AG04450 (cell line): ENCODE measurements around the gene TTLL6. TPM values are rescaled to one million over a fixed set of nuclear protein-coding genes. Genes with fewer than 3 reads are reported as not detected.

Source experiments
- CTCF ChIA-PET: fragments of 300-600, 350-600 bp; formaldehyde crosslinking; extraction: SDS; loops from one replicate; lab custom pipeline; 2022; ENCODE audit warnings: antibody characterized with exemption, inconsistent platforms; lab: Charles Lee
- POLR2A ChIA-PET: fragments of 350-600 bp; formaldehyde crosslinking; extraction: SDS; loops from one replicate; lab custom pipeline; 2021; ENCODE audit warnings: antibody characterized with exemption, inconsistent platforms; lab: Yijun Ruan, JAX
- DNase-seq: peaks from one replicate; pipeline ENCODE4 v3.0.0-alpha.2; 2011; ENCODE audit warnings: low read depth, low spot score
- H3K27ac ChIP-seq: one replicate; pipeline ENCODE4 v1.5.1; 2012; ENCODE audit warnings: low read depth, low read length, control low read depth
- H3K27me3 ChIP-seq: one replicate; pipeline ENCODE4 v1.6.0; 2012; ENCODE audit warnings: low read length; ENCODE audit not compliant: control insufficient read depth, insufficient read depth
- H3K4me3 ChIP-seq: 2 replicates; pipeline ENCODE4 v1.5.1; 2011; ENCODE audit warnings: mild to moderate bottlenecking, low read depth, low read length, control low read depth
- H3K9me3 ChIP-seq: 2 replicates; pipeline ENCODE4 v1.5.1; 2012; ENCODE audit warnings: low read length; ENCODE audit not compliant: control insufficient read depth, insufficient read depth
- polyA plus RNA-seq: library from polyadenylated mRNA; depleted of rRNA; stranded (reverse); fragments of >200 nt; gene quantifications from 2 replicates; pipeline ENCODE4 v1.2.3, GENCODE V29; 2011
- TF ChIP-seq, protein P1 (sequence below): IDR thresholded peaks from 2 replicates; pipeline ENCODE4 v1.5.1; 2011; ENCODE audit warnings: low read depth, low read length, control low read depth, inconsistent platforms

TTLL6 gene
- polyA plus RNA-seq, 1 experiment = 0.04 TPM

DNA sequence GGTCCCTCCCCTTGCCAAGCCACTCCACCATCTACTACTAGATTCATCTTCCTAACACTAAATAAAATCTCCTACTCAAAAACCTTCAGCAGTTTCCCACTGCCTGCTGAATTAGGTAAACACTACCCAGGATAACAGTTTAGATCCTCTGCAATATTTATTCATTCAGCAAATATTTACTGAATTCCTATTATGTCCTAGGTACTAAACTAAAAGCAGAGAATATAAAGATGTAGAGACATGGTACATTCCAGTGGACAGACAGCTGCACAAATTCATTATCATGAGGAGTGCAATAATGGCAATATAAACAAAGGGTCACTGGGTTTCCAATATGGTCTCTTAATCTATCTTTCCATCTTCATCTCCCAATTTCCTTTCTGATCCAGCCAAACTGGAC, 57.7 kb downstream of the TTLL6 start:
- Histone ChIP-seq H3K27me3 (peaks cover 59% of the 10 kb centered on the region), H3K9me3 (peaks cover 7% of the 10 kb centered on the region; the same call in 1 of the 2 replicates), H3K27ac (no peak overlapping the region), H3K4me3 (no peak overlapping the region)
- ChIA-PET POLR2A (no interaction called here), CTCF (interaction anchor here (0.5 kb wide), 1 partner anchor 164 kb away, joined by 3 read pairs; no protein-coding TSS in a partner anchor)
- DNase-seq = no peak
- TF ChIP-seq, protein P1, sequence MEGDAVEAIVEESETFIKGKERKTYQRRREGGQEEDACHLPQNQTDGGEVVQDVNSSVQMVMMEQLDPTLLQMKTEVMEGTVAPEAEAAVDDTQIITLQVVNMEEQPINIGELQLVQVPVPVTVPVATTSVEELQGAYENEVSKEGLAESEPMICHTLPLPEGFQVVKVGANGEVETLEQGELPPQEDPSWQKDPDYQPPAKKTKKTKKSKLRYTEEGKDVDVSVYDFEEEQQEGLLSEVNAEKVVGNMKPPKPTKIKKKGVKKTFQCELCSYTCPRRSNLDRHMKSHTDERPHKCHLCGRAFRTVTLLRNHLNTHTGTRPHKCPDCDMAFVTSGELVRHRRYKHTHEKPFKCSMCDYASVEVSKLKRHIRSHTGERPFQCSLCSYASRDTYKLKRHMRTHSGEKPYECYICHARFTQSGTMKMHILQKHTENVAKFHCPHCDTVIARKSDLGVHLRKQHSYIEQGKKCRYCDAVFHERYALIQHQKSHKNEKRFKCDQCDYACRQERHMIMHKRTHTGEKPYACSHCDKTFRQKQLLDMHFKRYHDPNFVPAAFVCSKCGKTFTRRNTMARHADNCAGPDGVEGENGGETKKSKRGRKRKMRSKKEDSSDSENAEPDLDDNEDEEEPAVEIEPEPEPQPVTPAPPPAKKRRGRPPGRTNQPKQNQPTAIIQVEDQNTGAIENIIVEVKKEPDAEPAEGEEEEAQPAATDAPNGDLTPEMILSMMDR = no peak

DNA sequence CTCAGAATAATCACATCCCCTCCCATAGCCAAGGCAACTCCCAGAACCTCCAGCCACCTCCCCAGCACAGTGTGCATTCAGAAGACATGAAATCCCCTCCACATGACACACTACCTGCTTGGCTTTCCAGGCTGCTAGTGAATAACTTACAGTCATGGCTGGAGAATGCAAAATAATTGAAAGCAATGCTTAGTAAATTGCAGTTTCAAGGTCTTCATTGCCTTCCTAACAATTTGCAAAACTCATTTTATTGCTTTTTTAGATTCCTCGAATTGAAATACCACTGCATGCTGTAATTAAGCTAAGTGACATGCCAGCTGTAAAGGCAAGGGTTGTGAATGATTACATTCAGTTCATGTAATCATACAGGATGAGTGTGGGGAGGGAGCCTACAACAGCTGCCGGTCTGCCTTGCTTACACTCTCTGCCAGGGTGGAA, 59.5 kb downstream of the TTLL6 start:
- H3K27me3 ChIP-seq = peaks cover 69% of the 10 kb centered on the region
- ChIA-PET CTCF (no interaction called here), POLR2A (no interaction called here)
- DNase-seq = no peak
- no peak overlapping the region for H3K27ac ChIP-seq
- H3K9me3 ChIP-seq = peaks cover 12% of the 10 kb centered on the region; the same call in 1 of the 2 replicates
- TF ChIP-seq, protein P1 = no peak
- no peak overlapping the region for H3K4me3 ChIP-seq

- peaks cover 73% of the 10 kb centered on the region for H3K27me3 ChIP-seq
- TF ChIP-seq, protein P1 = no peak
- no peak overlapping the region for H3K27ac ChIP-seq
- no peak for DNase-seq
- no peak overlapping the region for H3K4me3 ChIP-seq
- ChIA-PET CTCF (no interaction called here), POLR2A (no interaction called here)
- peaks cover 13% of the 10 kb centered on the region; the same call in 1 of the 2 replicates for H3K9me3 ChIP-seq
Measured at GRCh38 chr17:48756830-48757251, 60.2 kb downstream of the TTLL6 start.

- CTCF ChIA-PET = interaction anchor here (0.6 to 0.9 kb wide), 2 partner anchors 31 to 133 kb away, joined by 3 to 5 read pairs; no protein-coding TSS in a partner anchor
- Histone ChIP-seq H3K27me3 (peaks cover 77% of the 10 kb centered on the region), H3K4me3 (no peak overlapping the region), H3K27ac (no peak overlapping the region), H3K9me3 (peaks cover 13% of the 10 kb centered on the region; the same call in 1 of the 2 replicates)
- TF ChIP-seq, protein P1 = no peak
- no peak for DNase-seq
- POLR2A ChIA-PET = no interaction called here
Measured at GRCh38 chr17:48755356-48755755, 61.7 kb downstream of the TTLL6 start.

- H3K27ac ChIP-seq = no peak overlapping the region
- peaks cover 13% of the 10 kb centered on the region; the same call in 1 of the 2 replicates for H3K9me3 ChIP-seq
- TF ChIP-seq, protein P1 = no peak
- no peak for DNase-seq
- ChIA-PET CTCF (no interaction called here), POLR2A (no interaction called here)
- H3K4me3 ChIP-seq = no peak overlapping the region
- H3K27me3 ChIP-seq = peaks cover 83% of the 10 kb centered on the region
Measured at GRCh38 chr17:48754500-48755261, 62.3 kb downstream of the TTLL6 start.
